IMR-90 (cell line): Measurements from ENCODE around the gene NLGN4X. TPM values are rescaled to one million over a fixed set of nuclear protein-coding genes. Genes with fewer than 3 reads are reported as not detected.

ENCODE experiments used
- ATAC-seq: fragments of 200-7000 bp; cut with Tn5 transposase; 2 replicates; pipeline ENCODE4 v1.9.1; 2020; ENCODE audit warnings: low read depth, mild to moderate bottlenecking, moderate library complexity
- BruUV-seq: library from RNA; stranded (reverse); fragments of 400-500 nt; replicated peaks from 2 replicates; lab custom pipeline; 2021; lab: Mats Ljungman, UMichigan
- CTCF ChIA-PET: fragments of 300-600 bp; formaldehyde crosslinking; extraction: SDS; loops from one replicate; lab custom pipeline; 2021; ENCODE audit warnings: antibody characterized with exemption; lab: Yijun Ruan, JAX
- POLR2A ChIA-PET: fragments of 300-600 bp; sonication (Branson Sonifier 250); formaldehyde crosslinking; loops from one replicate; lab custom pipeline; 2022; ENCODE audit warnings: antibody characterized with exemption; ENCODE audit not compliant: unreplicated experiment; lab: Charles Lee
- DNase-seq: peaks from one replicate; pipeline ENCODE4 v3.0.0; 2013
- H2AFZ ChIP-seq: replicated peaks from 2 replicates; pipeline ENCODE3; 2013; ENCODE audit warnings: low read length, mild to moderate bottlenecking; ENCODE audit not compliant: poor library complexity
- H2AK5ac ChIP-seq: 2 replicates; pipeline ENCODE4 v1.6.1; 2013; ENCODE audit warnings: low read depth, low read length, inconsistent platforms
- H2AK9ac ChIP-seq: replicated peaks from 2 replicates; pipeline ENCODE3; 2013; ENCODE audit warnings: mild to moderate bottlenecking, low read depth, low read length, moderate library complexity; ENCODE audit not compliant: poor library complexity
- H2BK120ac ChIP-seq: 2 replicates; pipeline ENCODE4 v1.6.1; 2013; ENCODE audit warnings: low read depth, low read length, inconsistent platforms
- H2BK15ac ChIP-seq: 3 replicates; pipeline ENCODE4 v1.6.1; 2013; ENCODE audit warnings: low read depth, low read length, inconsistent platforms
- H2BK20ac ChIP-seq: 2 replicates; pipeline ENCODE4 v1.6.1; 2013; ENCODE audit warnings: low read depth, mild to moderate bottlenecking, inconsistent platforms, low read length, moderate library complexity
- H2BK5ac ChIP-seq: 2 replicates; pipeline ENCODE4 v1.6.1; 2013; ENCODE audit warnings: mild to moderate bottlenecking, low read depth, low read length, inconsistent platforms; ENCODE audit not compliant: poor library complexity, severe bottlenecking
- H3K14ac ChIP-seq: replicated peaks from 2 replicates; pipeline ENCODE4 v1.6.1; 2013; ENCODE audit warnings: low read depth, low read length, inconsistent platforms
- H3K18ac ChIP-seq: 2 replicates; pipeline ENCODE4 v1.6.1; 2013; ENCODE audit warnings: low read depth, low read length, control low read depth
- H3K23ac ChIP-seq: 2 replicates; pipeline ENCODE4 v1.6.1; 2013; ENCODE audit warnings: low read depth, low read length, inconsistent platforms
- H3K27ac ChIP-seq: 2 replicates; pipeline ENCODE4 v1.5.1; 2013; ENCODE audit warnings: mild to moderate bottlenecking, control low read depth, low read length; ENCODE audit not compliant: insufficient read depth
- H3K27me3 ChIP-seq: 2 replicates; pipeline ENCODE4 v1.6.1; 2013; ENCODE audit warnings: low read length; ENCODE audit not compliant: control insufficient read depth, insufficient read depth
- H3K36me3 ChIP-seq: 2 replicates; pipeline ENCODE4 v1.6.1; 2013; ENCODE audit warnings: low read length, mixed read lengths; ENCODE audit not compliant: control insufficient read depth, insufficient read depth
- H3K4ac ChIP-seq: 2 replicates; pipeline ENCODE4 v1.6.1; 2013; ENCODE audit warnings: low read depth, low read length, inconsistent platforms
- H3K4me1 ChIP-seq: 2 replicates; pipeline ENCODE4 v1.6.1; 2013; ENCODE audit warnings: low read length, mixed read lengths; ENCODE audit not compliant: control insufficient read depth, insufficient read depth
- H3K4me2 ChIP-seq: 2 replicates; pipeline ENCODE4 v1.6.1; 2013; ENCODE audit warnings: low read depth, mild to moderate bottlenecking, control low read depth, low read length, moderate library complexity
- H3K4me3 ChIP-seq: 2 replicates; pipeline ENCODE4 v1.5.1; 2013; ENCODE audit warnings: low read depth, mild to moderate bottlenecking, control low read depth, low read length, moderate library complexity; ENCODE audit not compliant: insufficient read depth
- H3K56ac ChIP-seq: 2 replicates; pipeline ENCODE4 v1.6.1; 2013; ENCODE audit warnings: low read length, inconsistent platforms; ENCODE audit not compliant: insufficient read depth; ENCODE audit errors: extremely low read depth
- H3K79me1 ChIP-seq, 2 experiments: 2 replicates each; pipeline ENCODE4 v1.6.1; 2013; ENCODE audit warnings: low read length in 2 of 2, inconsistent platforms in 1 of 2, low read depth in 1 of 2
- H3K9ac ChIP-seq: 2 replicates; pipeline ENCODE4 v1.6.1; 2013; ENCODE audit warnings: low read depth, low read length, control low read depth
- H3K9me1 ChIP-seq: 2 replicates; pipeline ENCODE4 v1.6.1; 2013; ENCODE audit warnings: low read length, inconsistent platforms; ENCODE audit not compliant: insufficient read depth
- H3K9me3 ChIP-seq: 2 replicates; pipeline ENCODE4 v1.6.1; 2013; ENCODE audit warnings: low read length; ENCODE audit not compliant: control insufficient read depth, insufficient read depth
- H4K20me1 ChIP-seq: 2 replicates; pipeline ENCODE4 v1.6.1; 2013; ENCODE audit warnings: low read length, inconsistent platforms; ENCODE audit not compliant: insufficient read depth
- H4K5ac ChIP-seq: 2 replicates; pipeline ENCODE4 v1.6.1; 2013; ENCODE audit warnings: mild to moderate bottlenecking, low read depth, low read length, control low read depth
- H4K8ac ChIP-seq, 2 experiments: 2 replicates each; pipeline ENCODE4 v1.6.1; 2013; ENCODE audit warnings: low read depth in 2 of 2, low read length in 2 of 2, control low read depth in 1 of 2, inconsistent platforms in 1 of 2
- H4K91ac ChIP-seq: 2 replicates; pipeline ENCODE4 v1.6.1; 2013; ENCODE audit warnings: low read depth, low read length, inconsistent platforms; ENCODE audit not compliant: insufficient read depth
- BHLHE40 ChIP-seq: fragments of 150-350 bp; IDR thresholded peaks from 2 replicates; pipeline ENCODE4 v1.6.1; 2016; ENCODE audit warnings: mild to moderate bottlenecking, low read depth, low read length
- CEBPB ChIP-seq: IDR thresholded peaks from 2 replicates; pipeline ENCODE4 v1.6.1; 2012; ENCODE audit warnings: low read depth, low read length, improper control_type of control experiment
- CHD1 ChIP-seq: IDR thresholded peaks from 2 replicates; pipeline ENCODE4 v1.6.1; 2012; ENCODE audit warnings: low read depth, low read length, improper control_type of control experiment
- CTCF ChIP-seq: conservative IDR thresholded peaks from 2 replicates; pipeline ENCODE4 v1.5.1; 2012; ENCODE audit warnings: mild to moderate bottlenecking, low read depth, low read length, improper control_type of control experiment
- ELK1 ChIP-seq: fragments of 150-350 bp; IDR thresholded peaks from 2 replicates; pipeline ENCODE4 v1.6.1; 2016; ENCODE audit warnings: low read depth, mild to moderate bottlenecking, low read length, moderate library complexity, borderline replicate concordance
- FOS ChIP-seq: fragments of 150-350 bp; IDR thresholded peaks from 2 replicates; pipeline ENCODE4 v1.6.1; 2016; ENCODE audit warnings: low read depth, low read length
- MAFK ChIP-seq: IDR thresholded peaks from 2 replicates; pipeline ENCODE4 v1.6.1; 2012; ENCODE audit warnings: low read depth, low read length, improper control_type of control experiment
- MAZ ChIP-seq: IDR thresholded peaks from 2 replicates; pipeline ENCODE4 v1.6.1; 2012; ENCODE audit warnings: low read depth, mild to moderate bottlenecking, low read length, improper control_type of control experiment, moderate library complexity, borderline replicate concordance
- NFE2L2 ChIP-seq: fragments of 150-350 bp; IDR thresholded peaks from 2 replicates; pipeline ENCODE4 v1.6.1; 2016; ENCODE audit warnings: low read depth, mild to moderate bottlenecking, low read length
- RAD21 ChIP-seq: IDR thresholded peaks from 2 replicates; pipeline ENCODE4 v1.6.1; 2012; ENCODE audit warnings: low read length, improper control_type of control experiment
- RCOR1 ChIP-seq: IDR thresholded peaks from 2 replicates; pipeline ENCODE4 v1.6.1; 2012; ENCODE audit warnings: mild to moderate bottlenecking, low read length, improper control_type of control experiment; ENCODE audit not compliant: insufficient replicate concordance
- RFX5 ChIP-seq: IDR thresholded peaks from 2 replicates; pipeline ENCODE4 v1.8.0; 2012; ENCODE audit warnings: low read depth, mild to moderate bottlenecking, low read length, moderate library complexity
- SMC3 ChIP-seq: fragments of 150-350 bp; IDR thresholded peaks from 2 replicates; pipeline ENCODE4 v1.6.1; 2016; ENCODE audit warnings: low read depth, mild to moderate bottlenecking, antibody characterized with exemption, low read length, moderate library complexity
- WGBS, 2 experiments: methylation state at CpG; one replicate each; pipeline versions ENCODE4 v1.1.5 to v1.1.7; 2013; ENCODE audit warnings: missing lambda C conversion rate in 2 of 2; ENCODE audit not compliant: insufficient read length in 1 of 2; ENCODE audit errors: extremely low coverage in 2 of 2; 5-methylcytosine and 5-hydroxymethylcytosine counted together
- dilution Hi-C: fragments of 300-500 bp; cut with HindIII; formaldehyde crosslinking; loops from one replicate; pipeline ENCODE4 v1.14.3; 2018; ENCODE audit warnings: low sequenced_read_pairs; ENCODE audit not compliant: unreplicated experiment
- in situ Hi-C: fragments of 300-500 bp; cut with MboI; formaldehyde crosslinking; loops from 3 replicates; pipeline ENCODE4 v1.14.3; 2019; ENCODE audit warnings: low sequenced_read_pairs, inconsistent platforms, mixed read lengths
- intact Hi-C: fragments of 100-400 bp; cut with micrococcal nuclease; formaldehyde crosslinking; loops from 2 replicates; pipeline ENCODE4 v1.10.0; 2022
- polyA plus RNA-seq, 3 experiments: library from polyadenylated mRNA; depleted of rRNA; stranded (reverse); fragments of >200 nt; gene quantifications; 2 replicates each; pipeline ENCODE4 v1.2.3, GENCODE V29; 2012; ENCODE audit warnings: low replicate concordance in 1 of 3
- total RNA-seq: library from RNA; depleted of rRNA; stranded (reverse); fragments of >200 nt; gene quantifications from 2 replicates; pipeline ENCODE4 v1.2.3, GENCODE V29; 2012

The NLGN4X gene
- total and polyA plus RNA-seq, 2 of the 4 experiments (the other 2 are of a cell fraction) = not detected

GRCh38 chrX:6071731-6072130 lies 156.9 kb downstream of the NLGN4X start:
- no peaks in the 10 kb centered on the region for H3K9me1 ChIP-seq
- H3K36me3 ChIP-seq = no peaks in the 10 kb centered on the region
- H4K91ac ChIP-seq = no peak overlapping the region
- intact Hi-C loops = no loop called here
- no peak overlapping the region for H3K18ac ChIP-seq
- H2AFZ ChIP-seq = no peak overlapping the region
- BruUV-seq = no TSS peak
- H4K8ac ChIP-seq = no peak overlapping the region
- H3K9me3 ChIP-seq = peaks cover 5% of the 10 kb centered on the region; the same call in 1 of the 2 replicates
- dilution Hi-C loops = no loop called here
- no peaks in the 10 kb centered on the region for H3K4me1 ChIP-seq
- H3K4me2 ChIP-seq = no peak overlapping the region
- no peak overlapping the region for H3K4me3 ChIP-seq
- no peak overlapping the region for H3K4ac ChIP-seq
- ChIA-PET CTCF (no interaction called here), POLR2A (no interaction called here)
- in situ Hi-C loops = no loop called here
- no peaks in the 10 kb centered on the region for H4K20me1 ChIP-seq
- no peak overlapping the region for H4K5ac ChIP-seq
- DNase-seq = no peak
- WGBS, 2 experiments = 20% methylated on average over 2 of the region's 5 CpGs; no CpG with 5 or more reads in 1 of the 2 experiments
- H2BK5ac ChIP-seq = no peak overlapping the region
- no peak overlapping the region for H2AK9ac ChIP-seq
- no peak for ATAC-seq
- H2AK5ac ChIP-seq = no peak overlapping the region
- H3K9ac ChIP-seq = no peak overlapping the region
- no peak overlapping the region for H2BK120ac ChIP-seq
- no peaks in the 10 kb centered on the region for H3K79me1 ChIP-seq
- H3K27me3 ChIP-seq = no peaks in the 10 kb centered on the region
- H3K27ac ChIP-seq = no peak overlapping the region
- H3K23ac ChIP-seq = no peak overlapping the region
- H3K56ac ChIP-seq = no peak overlapping the region
- TF ChIP-seq ELK1 (no peak), RFX5 (no peak), SMC3 (no peak), RCOR1 (no peak), BHLHE40 (no peak), RAD21 (no peak), CHD1 (no peak), NFE2L2 (no peak), MAFK (no peak), CTCF (no peak), MAZ (no peak), FOS (no peak), CEBPB (no peak)
- no peak overlapping the region for H3K14ac ChIP-seq
- H2BK20ac ChIP-seq = no peak overlapping the region
- H2BK15ac ChIP-seq = no peak overlapping the region
